Measurements from ENCODE around the gene TDP1.

Gene TDP1

GRCh38 chr14:89986462-89987160 is 30.9 kb downstream of the TDP1 start:
- no peak overlapping the region for H3K4me3 ChIP-seq (ENCODE audit: low read depth, low read length)
- DNase-seq (ENCODE audit: low read depth), result no peak
- TF ChIP-seq CTCF (IDR thresholded peaks at IDR 0.05; ENCODE audit: insufficient read depth, low read depth, low read length, missing control alignments), result no peak

GRCh38 chr14:89987161-89987475 is 31.4 kb downstream of the TDP1 start:
- TF ChIP-seq CTCF (IDR thresholded peaks at IDR 0.05; ENCODE audit: insufficient read depth, low read depth, low read length, missing control alignments), result no peak
- no peak for DNase-seq (ENCODE audit: low read depth)
- no peak overlapping the region for H3K4me3 ChIP-seq (ENCODE audit: low read depth, low read length)

DNA sequence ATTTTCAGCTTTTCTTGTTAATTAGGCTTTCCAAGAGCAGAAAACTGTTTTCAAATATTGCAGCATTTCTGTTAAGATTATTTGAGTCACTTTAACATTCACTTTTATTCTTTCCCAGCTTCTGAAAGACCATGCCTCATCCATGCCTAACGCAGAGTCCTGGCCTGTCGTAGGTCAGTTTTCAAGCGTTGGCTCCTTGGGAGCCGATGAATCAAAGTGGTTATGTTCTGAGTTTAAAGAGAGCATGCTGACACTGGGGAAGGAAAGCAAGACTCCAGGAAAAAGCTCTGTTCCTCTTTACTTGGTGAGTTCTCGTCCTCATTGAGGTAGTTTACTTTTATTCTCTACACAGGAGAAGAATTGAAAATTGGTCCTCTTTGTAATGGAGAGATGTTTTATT is 33.1 kb downstream of the TDP1 start:
- no peak for DNase-seq (ENCODE audit: low read depth)
- no peak for TF ChIP-seq CTCF (IDR thresholded peaks at IDR 0.05; ENCODE audit: insufficient read depth, low read depth, low read length, missing control alignments)
- H3K4me3 ChIP-seq (ENCODE audit: low read depth, low read length), result no peak overlapping the region

DNA sequence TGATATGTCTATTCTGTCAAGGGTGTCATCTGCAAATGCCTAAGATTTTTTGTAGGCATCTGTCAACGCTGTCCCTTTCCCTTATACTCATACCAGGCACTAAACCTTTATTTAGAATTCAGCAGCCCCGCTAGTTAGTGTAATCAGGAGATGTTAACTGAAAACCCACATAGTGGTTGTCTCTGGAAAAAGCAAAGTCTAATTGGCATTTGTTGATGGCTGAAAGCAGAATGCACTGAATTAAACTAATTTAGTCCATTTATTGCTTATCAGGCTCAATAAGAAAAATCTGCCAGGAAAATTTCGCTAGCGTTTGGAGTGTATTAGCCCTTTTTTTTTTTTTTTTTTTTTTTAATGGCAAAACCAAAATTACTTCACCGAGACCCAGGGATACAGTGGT is 34.5 kb downstream of the TDP1 start:
- TF ChIP-seq CTCF (IDR thresholded peaks at IDR 0.05; ENCODE audit: insufficient read depth, low read depth, low read length, missing control alignments), result no peak
- no peak overlapping the region for H3K4me3 ChIP-seq (ENCODE audit: low read depth, low read length)
- no peak for DNase-seq (ENCODE audit: low read depth)

DNA sequence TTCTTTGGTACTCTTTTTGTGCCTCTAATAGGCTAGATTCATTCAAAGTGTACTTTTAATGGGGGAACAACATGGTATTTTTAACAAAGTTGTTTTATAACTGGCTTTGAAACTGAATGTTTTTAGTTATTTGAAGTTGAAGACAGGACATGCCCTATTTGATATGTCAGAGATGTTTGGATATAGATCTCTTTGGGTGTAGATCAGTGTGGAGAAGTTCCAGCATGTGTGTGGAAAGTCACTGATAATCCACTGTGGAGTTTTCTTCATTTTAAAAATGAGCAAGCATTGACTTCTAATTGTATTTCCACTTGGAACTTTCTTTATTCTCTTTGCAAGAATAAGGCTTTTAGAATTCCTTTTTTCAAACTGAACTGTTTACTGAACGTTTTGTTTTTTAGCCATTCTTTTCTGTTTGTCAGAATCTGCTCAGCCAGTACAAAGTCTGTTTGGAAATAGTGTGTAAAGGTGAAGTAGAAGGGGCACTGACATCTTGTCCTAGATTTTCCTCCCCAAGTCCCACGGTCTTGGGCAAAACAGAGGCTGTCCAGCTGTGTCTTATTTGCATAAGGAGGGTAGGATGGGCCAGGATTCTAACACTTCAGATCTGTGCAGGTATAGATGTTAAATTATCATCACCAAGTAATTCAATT is 35.0 kb downstream of the TDP1 start:
- no peak overlapping the region for H3K4me3 ChIP-seq (ENCODE audit: low read depth, low read length)
- no peak for TF ChIP-seq CTCF (IDR thresholded peaks at IDR 0.05; ENCODE audit: insufficient read depth, low read depth, low read length, missing control alignments)
- no peak for DNase-seq (ENCODE audit: low read depth)

DNA sequence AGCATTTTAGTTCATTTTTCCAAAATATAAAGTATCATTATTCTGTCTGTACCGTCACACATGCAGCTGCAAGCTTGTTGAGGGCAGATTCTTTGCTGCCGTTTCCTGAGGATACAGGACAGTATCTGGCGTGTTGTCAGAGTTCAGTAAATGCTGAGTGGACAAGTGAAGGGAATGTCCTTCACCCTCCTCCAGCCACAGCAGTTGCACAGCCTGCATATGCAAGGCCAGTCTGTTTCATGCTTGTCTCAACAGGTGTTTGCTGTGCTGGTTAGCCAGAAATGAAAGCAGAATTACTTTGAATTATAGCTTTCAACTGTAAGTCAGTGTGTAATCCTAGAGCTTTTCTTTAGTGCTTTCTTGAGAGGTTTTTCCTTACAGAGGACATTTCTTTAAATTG is 36.5 kb downstream of the TDP1 start:
- DNase-seq (ENCODE audit: low read depth), result no peak
- no peak overlapping the region for H3K4me3 ChIP-seq (ENCODE audit: low read depth, low read length)
- no peak for TF ChIP-seq CTCF (IDR thresholded peaks at IDR 0.05; ENCODE audit: insufficient read depth, low read depth, low read length, missing control alignments)

DNA sequence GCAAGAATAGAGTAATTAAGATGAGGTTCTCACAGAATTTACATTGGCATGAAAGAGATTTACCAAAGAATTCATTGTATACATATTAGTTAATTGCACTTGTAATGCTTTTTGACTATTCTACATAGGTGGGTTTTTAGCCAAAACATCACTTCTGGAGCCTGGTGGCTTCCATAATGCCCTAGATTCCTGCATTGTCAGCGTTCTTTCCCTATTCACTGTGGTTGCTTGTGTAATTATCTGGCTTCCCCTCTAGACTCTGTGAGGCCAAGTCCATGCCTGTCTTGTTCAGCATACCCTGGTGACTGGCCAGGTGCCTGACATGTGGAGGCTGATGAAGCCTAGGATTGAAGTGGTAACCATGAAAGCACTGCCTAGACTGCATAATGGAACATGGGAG is 41.2 kb downstream of the TDP1 start:
- no peak for DNase-seq (ENCODE audit: low read depth)
- H3K4me3 ChIP-seq (ENCODE audit: low read depth, low read length), result no peak overlapping the region
- TF ChIP-seq CTCF (IDR thresholded peaks at IDR 0.05; ENCODE audit: insufficient read depth, low read depth, low read length, missing control alignments), result no peak
